GM12892 (cell line): ENCODE results near the gene NXNL2. TPM values are rescaled to one million over a fixed set of nuclear protein-coding genes. Genes with fewer than 3 reads are reported as not detected.

Experiments
- DNase-seq: peaks from one replicate; pipeline ENCODE4 v3.0.0; 2011; ENCODE audit not compliant: insufficient read length
- FAIRE-seq: peaks from 2 replicates; lab custom pipeline; 2011; peaks lifted over from hg19 to GRCh38; lab: Jason Lieb, UNC
- POLR2A ChIP-seq: IDR thresholded peaks from 2 replicates; pipeline ENCODE4 v1.6.1; 2011; ENCODE audit warnings: low read depth, low read length, control low read depth
- POLR2AphosphoS5 ChIP-seq: IDR thresholded peaks from 2 replicates; pipeline ENCODE4 v1.6.1; 2011; ENCODE audit warnings: low read depth, low read length, control low read depth
- TAF1 ChIP-seq: IDR thresholded peaks from 2 replicates; pipeline ENCODE4 v1.6.1; 2011; ENCODE audit warnings: low read depth, mild to moderate bottlenecking, control low read depth, low read length, borderline replicate concordance
- polyA plus RNA-seq: library from polyadenylated mRNA; unstranded; fragments of >200 nt; gene quantifications from one replicate; pipeline ENCODE4 v1.2.1, GENCODE V29; 2012; ENCODE audit warnings: missing spikeins, inconsistent platforms; ENCODE audit not compliant: missing spikeins

NXNL2 gene
- not detected for polyA plus RNA-seq

- DNase-seq, result no peak
- no peak for TF ChIP-seq POLR2AphosphoS5
- no peak for TF ChIP-seq TAF1
- no peak for TF ChIP-seq POLR2A
- no peak for FAIRE-seq
Measured at GRCh38 chr9:88534456-88535225, at the start of gene NXNL2. NXNL2 (plus strand) TSS chr9:88535178; CDS start chr9:88535435, 257 bp downstream.

GRCh38 chr9:88488166-88488565 lies 46.8 kb upstream of the NXNL2 start:
- FAIRE-seq (no peak), DNase-seq (no peak)
- no peak for TF ChIP-seq POLR2A
- TF ChIP-seq POLR2AphosphoS5, result no peak
- no peak for TF ChIP-seq TAF1

- DNase-seq (no peak), FAIRE-seq (no peak)
- no peak for TF ChIP-seq POLR2AphosphoS5
- no peak for TF ChIP-seq POLR2A
- TF ChIP-seq TAF1, result no peak
Measured at GRCh38 chr9:88494983-88495721, 39.8 kb upstream of the NXNL2 start.

- no peak for DNase-seq
- no peak for TF ChIP-seq POLR2AphosphoS5
- no peak for TF ChIP-seq POLR2A
- no peak for TF ChIP-seq TAF1
- no peak for FAIRE-seq
Measured at GRCh38 chr9:88497224-88497623, 37.8 kb upstream of the NXNL2 start.

GRCh38 chr9:88498880-88499279 lies 36.1 kb upstream of the NXNL2 start:
- DNase-seq (no peak), FAIRE-seq (no peak)
- TF ChIP-seq POLR2A (no peak), POLR2AphosphoS5 (no peak), TAF1 (no peak)

- no peak for FAIRE-seq
- no peak for TF ChIP-seq TAF1
- no peak for DNase-seq
Measured at GRCh38 chr9:88501086-88501485, 33.9 kb upstream of the NXNL2 start.

- DNase-seq, result no peak
- no peak for TF ChIP-seq POLR2A
- TF ChIP-seq TAF1, result no peak
- no peak for TF ChIP-seq POLR2AphosphoS5
- no peak for FAIRE-seq
Measured at GRCh38 chr9:88502552-88503034, 32.4 kb upstream of the NXNL2 start.

GRCh38 chr9:88503081-88503844 lies 31.7 kb upstream of the NXNL2 start:
- TF ChIP-seq TAF1 (no peak), POLR2AphosphoS5 (no peak), POLR2A (no peak)
- FAIRE-seq, result no peak
- no peak for DNase-seq

- TF ChIP-seq TAF1, result no peak
- TF ChIP-seq POLR2A, result no peak
- TF ChIP-seq POLR2AphosphoS5, result no peak
- FAIRE-seq, result no peak
- no peak for DNase-seq
Measured at GRCh38 chr9:88503845-88504764, 30.9 kb upstream of the NXNL2 start.

- DNase-seq (no peak), FAIRE-seq (no peak)
- TF ChIP-seq POLR2A, result no peak
- no peak for TF ChIP-seq TAF1
- TF ChIP-seq POLR2AphosphoS5, result no peak
Measured at GRCh38 chr9:88508326-88508725, 26.7 kb upstream of the NXNL2 start.

- DNase-seq, result no peak
- FAIRE-seq, result no peak
- TF ChIP-seq POLR2AphosphoS5, result no peak
- no peak for TF ChIP-seq POLR2A
- TF ChIP-seq TAF1, result no peak
Measured at GRCh38 chr9:88511906-88512305, 23.1 kb upstream of the NXNL2 start.
